HPDE6-E6E7 (cell line): ENCODE measurements around the gene PPP3CA.

Source experiments
- DNase-seq: peaks from one replicate; pipeline ENCODE4 v3.0.0; 2011; ENCODE audit warnings: missing footprints; ENCODE audit errors: extremely low spot score

The PPP3CA gene

GRCh38 chr4:101050088-101050836 lies 297.1 kb downstream of the PPP3CA start:
- no peak for DNase-seq

GRCh38 chr4:101049549-101050001 lies 297.8 kb downstream of the PPP3CA start:
- DNase-seq = no peak

DNA sequence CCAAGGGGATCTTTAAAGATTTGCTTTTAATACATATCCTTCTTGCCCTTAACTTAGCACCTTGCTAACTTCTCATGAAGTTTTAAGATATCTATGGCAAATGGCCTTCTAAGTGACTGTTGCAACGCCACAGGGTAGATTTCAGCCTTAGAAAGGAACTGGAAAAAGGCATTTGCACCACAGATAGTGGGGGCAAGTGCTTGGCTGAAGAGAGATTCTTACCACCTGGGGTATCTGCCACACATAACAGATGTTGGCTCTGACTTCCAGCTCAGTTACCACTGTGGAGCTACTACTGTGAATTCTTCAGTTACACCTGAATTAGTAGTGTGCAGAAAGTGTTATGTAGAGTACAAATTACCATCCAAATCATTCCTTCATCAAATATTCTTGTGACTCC lies 302.6 kb downstream of the PPP3CA start:
- no peak for DNase-seq

- no peak for DNase-seq
Observed at GRCh38 chr4:101042847-101043246, 304.5 kb downstream of the PPP3CA start.

DNA sequence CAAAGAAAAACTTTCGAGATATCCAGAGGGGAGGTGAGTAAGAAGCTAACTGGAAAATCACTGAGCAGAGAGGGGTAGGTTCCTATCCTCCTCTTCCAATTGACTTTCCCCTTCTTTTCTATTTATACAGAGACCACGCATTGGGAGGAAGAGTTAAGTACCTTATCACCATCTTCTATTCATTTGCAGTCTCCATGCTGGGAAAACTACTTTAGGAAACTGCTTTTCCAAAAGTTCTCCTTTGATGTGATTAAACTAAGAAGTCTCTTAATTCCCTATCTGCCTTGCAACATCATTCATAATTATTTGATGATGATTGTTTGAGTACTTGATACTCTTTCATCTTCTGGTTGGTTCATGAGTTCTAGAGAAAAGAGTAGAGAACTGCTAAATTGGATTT lies 306.6 kb downstream of the PPP3CA start:
- DNase-seq = no peak

GRCh38 chr4:101039367-101039766 lies 308.0 kb downstream of the PPP3CA start:
- no peak for DNase-seq

- no peak for DNase-seq
Observed at GRCh38 chr4:101037938-101038413, 309.4 kb downstream of the PPP3CA start.

DNA sequence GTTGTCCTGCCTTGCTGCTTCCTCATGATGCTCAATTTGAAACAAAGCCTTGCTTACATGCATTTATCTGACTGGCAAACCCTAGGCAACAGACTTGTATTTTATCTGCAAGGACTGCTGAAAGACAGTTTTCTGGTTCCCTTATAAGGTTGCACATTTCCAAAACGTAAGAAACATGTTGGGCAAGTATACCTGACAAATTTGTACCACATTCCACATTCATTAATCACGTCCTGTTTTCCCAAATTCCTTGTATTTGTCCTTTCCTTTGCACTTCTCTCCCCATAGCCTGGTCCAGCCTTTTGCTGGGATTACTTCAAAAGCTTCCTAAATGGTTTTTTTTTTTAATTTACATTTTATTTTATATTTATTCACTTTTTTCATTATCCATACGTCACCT lies 310.1 kb downstream of the PPP3CA start:
- DNase-seq = no peak

- DNase-seq = no peak
Observed at GRCh38 chr4:101035487-101035886, 311.8 kb downstream of the PPP3CA start.

- no peak for DNase-seq
Observed at GRCh38 chr4:101033986-101034385, 313.3 kb downstream of the PPP3CA start.

DNA sequence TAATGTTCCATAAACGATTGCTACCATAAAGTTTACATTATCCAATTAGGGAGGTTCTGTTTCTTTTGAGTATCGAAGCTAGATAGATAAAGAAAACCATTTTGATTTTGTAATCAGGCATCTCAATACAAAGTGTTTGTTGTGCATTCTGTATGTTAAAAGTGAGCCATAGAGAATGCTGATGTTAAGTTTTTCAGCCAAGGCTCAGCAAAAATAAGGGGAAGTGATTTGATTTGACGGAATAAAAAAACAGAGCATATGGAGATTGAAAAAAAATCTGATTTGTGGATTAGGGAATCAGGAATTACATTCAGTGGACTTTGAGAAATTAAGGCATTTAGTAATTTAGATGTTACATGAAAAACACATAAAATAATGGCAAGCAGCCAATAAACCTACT lies 314.8 kb downstream of the PPP3CA start:
- DNase-seq = no peak

DNA sequence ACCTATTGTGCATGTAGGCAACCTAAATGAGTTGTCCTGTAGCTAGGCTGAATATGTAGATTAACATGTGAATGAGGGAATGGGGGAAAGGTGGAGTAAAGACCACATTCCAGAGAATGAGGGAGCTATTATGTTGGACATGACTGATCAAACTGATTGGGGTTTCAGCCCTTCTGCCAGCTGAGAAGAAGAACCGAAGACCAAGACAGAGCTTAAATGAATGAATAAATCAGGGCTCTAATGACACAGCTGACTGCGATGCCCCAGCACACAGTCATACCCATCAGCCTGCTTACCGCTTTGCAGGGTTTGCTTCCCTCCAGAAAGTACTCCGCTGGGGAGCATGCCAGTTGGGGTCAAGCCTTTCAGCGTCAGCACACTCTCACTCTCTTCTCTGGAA lies 315.4 kb downstream of the PPP3CA start:
- no peak for DNase-seq

GRCh38 chr4:101028886-101029285 lies 318.4 kb downstream of the PPP3CA start:
- DNase-seq = no peak

DNA sequence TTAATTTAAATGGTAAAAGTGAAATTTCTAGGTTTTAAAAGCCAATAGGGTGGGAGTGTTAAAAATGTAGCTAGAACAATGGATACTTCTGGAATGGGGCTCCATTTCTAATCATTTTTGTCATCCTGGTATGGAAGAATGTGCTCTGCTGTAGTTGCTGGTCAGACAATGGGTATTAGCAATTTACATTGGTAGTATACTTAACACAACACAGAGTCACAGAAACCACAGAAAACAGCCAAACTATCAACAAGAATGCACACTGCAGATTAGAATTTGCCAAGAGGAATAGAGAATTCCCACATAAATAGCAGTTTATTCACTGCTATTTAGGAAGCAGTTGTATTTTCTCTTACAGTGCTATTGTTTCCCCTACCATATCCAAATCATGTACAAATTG lies 319.6 kb downstream of the PPP3CA start:
- no peak for DNase-seq

DNA sequence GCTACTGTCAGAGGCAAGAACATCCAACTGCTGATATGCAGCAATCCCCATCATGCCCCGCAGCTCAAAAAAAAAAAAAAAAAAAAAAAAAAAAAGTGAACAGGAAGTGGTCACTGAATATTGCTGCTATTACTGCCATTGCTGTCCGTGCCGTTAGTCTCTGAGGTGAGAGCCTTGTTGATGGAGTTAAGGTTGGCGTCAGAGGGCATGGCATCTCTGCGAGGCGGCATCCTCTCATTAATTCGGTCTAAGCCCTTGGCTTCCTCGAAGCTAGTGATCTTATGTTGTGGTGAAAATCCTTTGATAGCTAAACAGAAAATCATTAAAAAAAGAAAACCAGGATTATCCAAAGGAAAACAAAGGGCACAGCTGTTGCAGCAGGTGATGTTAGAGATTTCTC lies 321.6 kb downstream of the PPP3CA start:
- no peak for DNase-seq

- no peak for DNase-seq
Observed at GRCh38 chr4:101022151-101023024, 324.9 kb downstream of the PPP3CA start.

DNA sequence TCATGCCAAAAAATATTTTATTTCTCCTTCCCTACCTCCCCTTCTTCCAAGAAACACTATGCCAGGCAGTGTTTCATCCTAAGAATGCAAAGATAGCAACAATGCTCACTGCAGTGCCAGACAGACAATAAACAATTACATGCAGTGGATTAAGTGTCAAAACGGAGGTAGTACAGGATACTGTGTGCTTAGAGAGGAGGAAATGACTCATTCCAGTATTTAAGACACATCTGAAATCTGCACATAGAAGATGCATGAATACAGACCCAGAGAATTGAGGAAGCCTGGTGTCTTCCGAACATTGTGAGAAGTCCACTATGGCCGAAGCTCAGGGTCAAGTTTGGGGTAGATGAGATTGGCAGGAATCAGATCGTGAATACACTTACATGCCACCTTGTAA lies 326.4 kb downstream of the PPP3CA start:
- DNase-seq = peak; percentile 23

DNA sequence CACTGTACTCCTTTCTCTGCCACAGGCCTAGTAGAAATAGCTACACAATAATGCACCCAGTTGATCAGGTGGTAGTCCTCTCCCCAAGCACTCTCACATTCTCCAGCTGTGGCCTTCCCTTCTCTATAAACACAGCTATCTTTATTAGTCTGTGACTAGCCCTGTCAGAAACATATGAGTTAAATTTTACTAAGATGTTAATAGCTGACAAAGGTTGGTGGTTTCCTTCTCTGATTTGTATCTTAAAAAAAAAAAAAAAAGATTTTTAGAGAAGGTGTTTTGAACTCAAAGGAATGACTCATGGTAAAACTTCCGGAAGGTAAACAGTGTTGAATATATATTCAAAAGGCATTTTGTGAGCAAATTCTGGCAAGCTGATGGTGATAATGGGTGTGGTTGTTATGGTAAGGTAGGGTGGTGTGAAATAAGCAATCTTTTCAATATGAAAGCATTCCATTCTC lies 327.4 kb downstream of the PPP3CA start:
- DNase-seq = no peak

DNA sequence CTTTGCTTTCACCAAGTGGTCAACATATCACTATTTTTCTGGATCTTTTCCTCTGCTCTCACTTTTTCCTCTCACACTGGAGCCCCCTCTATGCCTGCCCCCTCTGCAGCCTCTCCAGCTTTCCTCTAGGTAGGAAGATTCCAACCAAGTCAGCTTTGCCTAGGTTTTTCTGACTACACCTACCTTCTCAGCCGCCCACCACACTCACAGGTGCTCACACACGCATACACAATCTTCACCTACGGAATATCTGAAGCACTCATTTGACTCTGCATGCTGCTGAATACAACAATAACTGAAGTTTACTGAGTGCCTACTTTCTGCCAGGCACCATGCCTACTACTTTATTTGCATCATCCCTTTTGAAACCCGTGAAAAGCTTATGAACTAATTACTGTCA lies 328.0 kb downstream of the PPP3CA start:
- no peak for DNase-seq

- DNase-seq = no peak
Observed at GRCh38 chr4:101018836-101019235, 328.5 kb downstream of the PPP3CA start.

GRCh38 chr4:101014417-101014816 lies 332.9 kb downstream of the PPP3CA start:
- DNase-seq = no peak

- DNase-seq = no peak
Observed at GRCh38 chr4:101010987-101011386, 336.3 kb downstream of the PPP3CA start.

DNA sequence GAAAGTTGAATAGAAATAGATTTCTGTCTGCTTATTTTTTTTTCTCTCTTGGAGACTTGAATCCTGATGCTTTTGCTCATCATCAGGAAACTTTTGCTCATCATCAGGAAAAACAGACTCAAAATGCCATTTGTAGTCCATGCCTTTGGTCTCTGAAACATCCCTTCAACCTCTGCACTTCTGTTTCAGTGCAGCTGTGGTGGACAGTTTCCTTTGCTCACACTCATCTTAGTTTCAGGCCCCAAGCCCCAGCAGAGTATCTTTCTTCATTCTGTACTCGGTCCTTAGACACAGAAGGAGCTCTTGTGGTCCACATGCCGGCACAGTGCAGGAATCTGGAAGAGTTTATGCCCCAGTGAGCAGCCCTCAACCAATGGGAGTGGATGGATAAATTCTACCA lies 337.9 kb downstream of the PPP3CA start:
- no peak for DNase-seq
